ENCODE measurements around the gene PLA2G2A.
"Not testable (repeated sequence)": the region's sequence is repeated elsewhere in the genome, so short reads cannot be mapped to it uniquely, and the experiment has no call there.

- TF ChIP-seq CTCF (IDR thresholded peaks at IDR 0.05; ENCODE audit: low read length); EZH2 (optimal IDR thresholded peaks at IDR 0.05; ENCODE audit: low read depth, low read length): not testable (repeated sequence)
These were observed 52.3 kb downstream of the PLA2G2A start for GRCh38 chr1:19927130-19927421.
